LNCaP clone FGC (cell line): Measurements from ENCODE around the gene VDAC2.
A peak's percentile ranks its signal among the peaks of the same experiment; 100 is the strongest.
"Not testable (repeated sequence)": the region's sequence is repeated elsewhere in the genome, so short reads cannot be mapped to it uniquely, and the experiment has no call there.

Experiments used
- DNase-seq: peaks from one replicate; pipeline ENCODE4 v3.0.0-alpha.2; 2011; ENCODE audit warnings: low read depth
- H3K4me3 ChIP-seq: 2 replicates; pipeline ENCODE4 v1.5.1; 2011; ENCODE audit warnings: mild to moderate bottlenecking, low read depth, low read length, control low read depth
- TF ChIP-seq, protein P1 (sequence below): IDR thresholded peaks from 2 replicates; pipeline ENCODE4 v1.5.1; 2012; ENCODE audit warnings: mild to moderate bottlenecking; ENCODE audit not compliant: control insufficient read depth, insufficient read depth; ENCODE audit errors: extremely low read depth

The VDAC2 gene

DNA sequence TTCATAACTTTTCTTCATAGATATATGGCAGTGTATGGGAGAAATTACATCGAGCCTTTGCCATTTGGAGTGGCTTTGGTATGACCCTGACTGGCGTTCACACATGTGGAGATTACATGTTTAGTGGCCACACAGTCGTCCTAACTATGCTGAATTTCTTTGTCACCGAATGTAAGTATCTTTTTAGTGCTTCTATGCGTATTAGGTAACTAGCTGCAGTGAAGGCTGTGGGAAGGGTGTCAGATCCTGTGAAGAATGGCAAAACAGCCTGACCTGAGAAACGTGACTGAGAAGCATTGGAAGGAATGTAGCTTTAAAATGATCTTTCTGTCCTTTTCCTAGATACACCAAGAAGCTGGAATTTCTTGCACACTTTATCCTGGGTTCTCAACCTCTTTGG is 34.5 kb upstream of the VDAC2 start:
- no peak overlapping the region for H3K4me3 ChIP-seq
- DNase-seq: no peak
- TF ChIP-seq, protein P1, sequence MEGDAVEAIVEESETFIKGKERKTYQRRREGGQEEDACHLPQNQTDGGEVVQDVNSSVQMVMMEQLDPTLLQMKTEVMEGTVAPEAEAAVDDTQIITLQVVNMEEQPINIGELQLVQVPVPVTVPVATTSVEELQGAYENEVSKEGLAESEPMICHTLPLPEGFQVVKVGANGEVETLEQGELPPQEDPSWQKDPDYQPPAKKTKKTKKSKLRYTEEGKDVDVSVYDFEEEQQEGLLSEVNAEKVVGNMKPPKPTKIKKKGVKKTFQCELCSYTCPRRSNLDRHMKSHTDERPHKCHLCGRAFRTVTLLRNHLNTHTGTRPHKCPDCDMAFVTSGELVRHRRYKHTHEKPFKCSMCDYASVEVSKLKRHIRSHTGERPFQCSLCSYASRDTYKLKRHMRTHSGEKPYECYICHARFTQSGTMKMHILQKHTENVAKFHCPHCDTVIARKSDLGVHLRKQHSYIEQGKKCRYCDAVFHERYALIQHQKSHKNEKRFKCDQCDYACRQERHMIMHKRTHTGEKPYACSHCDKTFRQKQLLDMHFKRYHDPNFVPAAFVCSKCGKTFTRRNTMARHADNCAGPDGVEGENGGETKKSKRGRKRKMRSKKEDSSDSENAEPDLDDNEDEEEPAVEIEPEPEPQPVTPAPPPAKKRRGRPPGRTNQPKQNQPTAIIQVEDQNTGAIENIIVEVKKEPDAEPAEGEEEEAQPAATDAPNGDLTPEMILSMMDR: no peak

DNA sequence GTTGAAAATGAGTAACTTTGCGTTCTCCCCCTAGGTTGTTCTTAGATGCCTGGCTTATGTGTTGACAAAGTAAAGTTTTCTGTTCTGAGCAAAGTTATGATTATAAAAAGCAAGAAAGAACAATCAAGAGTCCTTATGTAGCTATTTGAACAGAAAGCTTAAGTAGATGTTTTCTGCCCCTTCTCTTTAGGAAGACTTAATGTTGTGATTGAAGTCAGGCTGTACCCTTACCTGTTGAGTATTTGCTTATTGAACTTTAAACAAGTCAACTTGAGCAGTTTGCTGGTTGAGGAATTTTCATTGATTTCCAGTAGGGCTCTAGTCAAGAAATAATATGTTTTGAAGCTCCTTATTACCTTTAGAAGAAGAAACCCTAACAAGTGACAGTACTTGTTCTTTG is 33.9 kb upstream of the VDAC2 start:
- TF ChIP-seq, protein P1: no peak
- no peak for DNase-seq
- no peak overlapping the region for H3K4me3 ChIP-seq

DNA sequence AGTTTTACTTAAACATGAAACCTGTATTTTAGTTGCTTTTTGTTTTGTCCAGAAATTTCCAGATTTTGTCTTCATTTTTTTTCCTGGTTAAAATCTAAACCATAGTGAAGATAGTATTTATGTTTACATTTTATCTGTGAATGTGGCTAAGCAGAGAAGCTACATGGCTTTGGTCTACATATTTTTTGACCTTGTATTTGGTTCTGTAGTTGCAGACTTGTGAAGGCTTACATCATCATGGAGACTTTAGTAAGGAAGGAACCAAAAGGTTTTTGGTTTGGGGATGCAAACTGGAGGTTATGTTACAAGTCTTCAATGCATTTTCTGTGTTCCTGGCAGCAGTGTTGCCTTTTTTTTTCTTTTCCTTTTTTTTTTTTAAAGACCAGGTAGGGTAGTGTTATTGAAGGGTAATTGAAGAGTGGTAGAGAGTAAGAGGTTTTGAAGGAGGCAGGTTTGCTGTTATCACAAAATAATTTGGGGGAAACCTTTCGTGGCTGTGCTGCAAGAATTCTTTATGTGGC is 30.9 kb upstream of the VDAC2 start:
- H3K4me3 ChIP-seq: no peak overlapping the region
- no peak for DNase-seq
- TF ChIP-seq, protein P1: no peak

DNA sequence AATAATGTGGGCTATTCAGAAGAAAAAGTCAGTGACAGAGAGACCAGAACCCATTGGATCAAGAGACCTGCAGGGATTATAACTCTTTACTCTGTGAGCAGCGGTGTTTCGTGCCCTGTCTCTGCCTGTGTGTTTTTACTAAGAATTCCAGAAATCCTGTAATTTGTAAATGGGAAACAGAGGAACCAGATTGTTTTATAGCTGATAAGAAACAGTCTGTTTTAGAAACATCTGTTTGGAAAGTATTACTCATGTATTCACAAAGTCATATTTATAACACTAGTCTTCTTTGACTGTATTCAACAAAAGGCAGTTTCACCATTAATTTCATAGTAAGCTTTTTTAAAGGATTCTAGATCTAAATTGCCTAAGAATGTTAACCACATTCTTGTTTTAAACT is 30.0 kb upstream of the VDAC2 start:
- no peak for DNase-seq
- H3K4me3 ChIP-seq: no peak overlapping the region
- TF ChIP-seq, protein P1: no peak

DNA sequence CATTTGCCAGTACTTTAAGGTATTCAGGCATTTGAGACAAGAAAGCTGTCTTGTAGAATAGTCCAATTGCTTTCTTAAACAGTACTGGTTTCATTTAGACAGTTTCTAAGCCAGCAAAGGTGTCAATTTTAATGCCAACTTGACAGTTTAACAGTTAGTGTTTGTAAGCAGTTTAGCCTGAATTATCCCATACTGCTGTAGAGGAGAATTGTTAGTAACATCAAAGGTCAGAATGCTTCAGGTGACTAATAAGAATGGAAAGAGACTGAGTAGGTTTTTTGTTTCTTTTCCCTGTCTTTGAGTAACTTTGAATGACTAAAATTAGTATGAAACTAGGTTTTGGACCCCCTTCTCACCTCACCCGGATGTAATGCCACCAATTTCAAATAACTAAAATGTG is 29.5 kb upstream of the VDAC2 start:
- DNase-seq: no peak
- no peak overlapping the region for H3K4me3 ChIP-seq
- TF ChIP-seq, protein P1: no peak

DNA sequence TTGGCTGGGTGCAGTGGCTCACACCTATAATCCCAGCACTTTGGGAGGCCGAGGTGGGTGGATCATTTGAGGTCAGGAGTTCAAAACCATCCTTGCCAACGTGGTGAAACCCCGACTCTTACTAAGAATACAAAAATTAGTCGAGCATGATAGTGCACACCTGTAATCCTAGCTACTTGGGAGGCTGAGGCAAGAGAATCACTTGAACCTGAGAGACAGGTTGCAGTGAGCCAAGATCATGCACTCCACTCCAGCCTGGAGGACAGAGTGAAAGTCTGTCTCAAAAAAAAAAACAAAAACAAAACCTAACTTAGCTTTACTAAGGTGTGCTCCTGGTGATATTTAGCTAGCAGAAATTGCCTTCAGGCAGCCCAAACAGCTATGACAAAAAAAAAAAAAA is 24.3 kb upstream of the VDAC2 start:
- TF ChIP-seq, protein P1: no peak
- DNase-seq: no peak
- no peak overlapping the region for H3K4me3 ChIP-seq

DNA sequence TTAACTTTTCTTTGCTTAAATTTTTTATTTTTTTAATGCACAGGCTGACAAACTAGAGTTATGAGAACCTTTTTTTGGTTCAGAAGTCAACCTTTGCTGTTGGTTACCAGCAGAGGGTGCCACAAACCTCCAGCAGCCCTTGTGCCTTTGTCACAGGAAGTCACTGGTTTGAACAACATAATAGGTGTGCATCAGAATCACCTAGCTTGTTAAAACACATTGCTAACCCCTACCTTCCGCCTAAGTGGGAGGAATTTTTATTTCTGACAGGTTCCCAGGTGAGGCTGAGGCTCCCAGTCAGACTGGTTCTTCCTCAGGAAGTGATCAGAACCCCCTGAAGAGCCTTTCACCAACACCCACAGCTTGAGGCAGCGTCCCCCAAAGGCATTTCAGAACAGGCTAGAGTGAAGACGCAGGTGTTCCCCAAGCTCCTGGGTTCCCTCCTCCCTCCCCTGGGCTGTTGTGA is 22.6 kb upstream of the VDAC2 start:
- H3K4me3 ChIP-seq: no peak overlapping the region
- TF ChIP-seq, protein P1: peak; percentile 77
- no peak for DNase-seq

DNA sequence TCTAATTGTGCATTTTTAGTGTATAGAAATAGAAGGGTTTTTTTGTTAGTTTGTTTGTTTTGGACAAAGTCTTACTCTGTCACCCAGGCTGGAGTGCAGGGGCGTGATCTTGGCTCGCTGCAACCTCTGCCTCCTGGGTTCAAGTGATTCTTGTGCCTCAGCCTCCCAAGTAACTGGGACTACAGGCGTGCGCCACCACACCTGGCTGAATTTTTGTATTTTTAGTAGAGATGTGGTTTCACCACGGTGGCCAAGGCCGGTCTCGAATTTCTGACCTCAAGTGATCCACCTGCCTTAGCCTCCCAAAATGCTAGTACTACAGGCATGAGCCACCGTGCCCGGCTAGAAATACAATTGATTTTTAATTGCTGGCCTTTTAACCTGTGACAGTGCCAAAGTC is 22.1 kb upstream of the VDAC2 start:
- not testable (repeated sequence) for H3K4me3 ChIP-seq, DNase-seq
